H9 (cell line): Measurements from ENCODE around the gene SLC35A3. TPM values are rescaled to one million over a fixed set of nuclear protein-coding genes. Genes with fewer than 3 reads are reported as not detected.

Experiments
- DNase-seq: peaks from one replicate; pipeline ENCODE4 v3.0.0-alpha.2; 2017
- H2AFZ ChIP-seq: one replicate; pipeline ENCODE4 v1.6.1; 2013; ENCODE audit warnings: mild to moderate bottlenecking, low read length, control low read depth, moderate library complexity
- H2AK5ac ChIP-seq: 2 replicates; pipeline ENCODE4 v1.6.1; 2013; ENCODE audit warnings: low read length, control low read depth, mixed read lengths; ENCODE audit not compliant: insufficient read length
- H2BK120ac ChIP-seq: one replicate; pipeline ENCODE4 v1.6.1; 2013; ENCODE audit warnings: low read depth, mild to moderate bottlenecking, low read length, control low read depth, inconsistent platforms; ENCODE audit not compliant: poor library complexity, severe bottlenecking
- H2BK12ac ChIP-seq: 2 replicates; pipeline ENCODE4 v1.6.1; 2013; ENCODE audit warnings: low read length, control low read depth, mixed read lengths, low read depth; ENCODE audit not compliant: insufficient read length
- H2BK15ac ChIP-seq: 2 replicates; pipeline ENCODE4 v1.6.1; 2013; ENCODE audit warnings: low read depth, low read length, control low read depth
- H2BK20ac ChIP-seq: one replicate; pipeline ENCODE4 v1.6.1; 2013; ENCODE audit warnings: low read depth, mild to moderate bottlenecking, low read length, control low read depth, inconsistent platforms; ENCODE audit not compliant: poor library complexity, severe bottlenecking
- H2BK5ac ChIP-seq: 2 replicates; pipeline ENCODE4 v1.6.1; 2013; ENCODE audit warnings: low read length, control low read depth, mixed read lengths; ENCODE audit not compliant: insufficient read length
- H3K14ac ChIP-seq: 2 replicates; pipeline ENCODE4 v1.6.1; 2013; ENCODE audit warnings: low read length, control low read depth; ENCODE audit not compliant: insufficient read depth
- H3K18ac ChIP-seq: 2 replicates; pipeline ENCODE4 v1.6.1; 2013; ENCODE audit warnings: low read depth, mild to moderate bottlenecking, mixed read lengths, low read length, control low read depth; ENCODE audit not compliant: insufficient read length
- H3K23ac ChIP-seq: 2 replicates; pipeline ENCODE4 v1.6.1; 2013; ENCODE audit warnings: low read length, control low read depth, mixed read lengths, low read depth; ENCODE audit not compliant: insufficient read length
- H3K23me2 ChIP-seq: 2 replicates; pipeline ENCODE4 v1.6.1; 2013; ENCODE audit warnings: low read depth, mild to moderate bottlenecking, mixed read lengths, low read length, control low read depth; ENCODE audit not compliant: insufficient read length, poor library complexity, severe bottlenecking
- H3K27ac ChIP-seq: 2 replicates; pipeline ENCODE4 v1.5.1; 2013; ENCODE audit warnings: low read length, control low read depth, mixed read lengths, low read depth; ENCODE audit not compliant: insufficient read length
- H3K27me3 ChIP-seq: 2 replicates; pipeline ENCODE4 v1.6.1; 2013; ENCODE audit warnings: low read length, control low read depth, inconsistent platforms; ENCODE audit not compliant: insufficient read depth
- H3K4ac ChIP-seq: 2 replicates; pipeline ENCODE4 v1.6.1; 2013; ENCODE audit warnings: low read depth, mild to moderate bottlenecking, control low read depth, inconsistent platforms, low read length, moderate library complexity
- H3K4me1 ChIP-seq: 2 replicates; pipeline ENCODE4 v1.6.1; 2013; ENCODE audit warnings: low read length, control low read depth, inconsistent platforms; ENCODE audit not compliant: insufficient read depth
- H3K4me2 ChIP-seq: 2 replicates; pipeline ENCODE4 v1.6.1; 2013; ENCODE audit warnings: low read length, control low read depth, mixed read lengths; ENCODE audit not compliant: insufficient read length, insufficient read depth
- H3K56ac ChIP-seq: 2 replicates; pipeline ENCODE4 v1.6.1; 2013; ENCODE audit warnings: low read depth, mild to moderate bottlenecking, mixed read lengths, low read length, control low read depth; ENCODE audit not compliant: insufficient read length
- H3K79me1 ChIP-seq: 2 replicates; pipeline ENCODE4 v1.6.1; 2013; ENCODE audit warnings: low read depth, mild to moderate bottlenecking, moderate library complexity, low read length, control low read depth, inconsistent platforms; ENCODE audit not compliant: insufficient read depth, poor library complexity, severe bottlenecking
- H3K79me2 ChIP-seq: 2 replicates; pipeline ENCODE4 v1.6.1; 2013; ENCODE audit warnings: low read length, control low read depth, inconsistent platforms; ENCODE audit not compliant: insufficient read depth
- H3K9ac ChIP-seq: 2 replicates; pipeline ENCODE4 v1.6.1; 2013; ENCODE audit warnings: low read length, control low read depth, mixed read lengths; ENCODE audit not compliant: insufficient read length; ENCODE audit errors: extremely low read depth
- H3K9me3 ChIP-seq: one replicate; pipeline ENCODE4 v1.6.1; 2013; ENCODE audit warnings: low read depth, low read length, inconsistent platforms; ENCODE audit not compliant: control insufficient read depth
- H3T11ph ChIP-seq: one replicate; pipeline ENCODE4 v1.6.1; 2013; ENCODE audit warnings: mild to moderate bottlenecking, low read length, control low read depth, inconsistent platforms
- H4K20me1 ChIP-seq: one replicate; pipeline ENCODE4 v1.6.1; 2013; ENCODE audit not compliant: control insufficient read depth, insufficient read length, insufficient read depth
- H4K5ac ChIP-seq: 2 replicates; pipeline ENCODE4 v1.6.1; 2013; ENCODE audit warnings: low read depth, mild to moderate bottlenecking, mixed read lengths, low read length, control low read depth; ENCODE audit not compliant: insufficient read length
- H4K8ac ChIP-seq: replicated peaks from 2 replicates; pipeline ENCODE4 v1.6.1; 2013; ENCODE audit warnings: low read length, control low read depth, mixed read lengths, low read depth; ENCODE audit not compliant: insufficient read length
- H4K91ac ChIP-seq: 2 replicates; pipeline ENCODE4 v1.6.1; 2013; ENCODE audit warnings: low read depth, mild to moderate bottlenecking, moderate library complexity, mixed read lengths, low read length, control low read depth; ENCODE audit not compliant: insufficient read length
- H3K27ac Mint-ChIP-seq, 3 experiments: 2 replicates in 2 of 3; 3 replicates in 1 of 3; pipeline ENCODE4 v1.8.0; 2020 to 2021; ENCODE audit warnings: mixed read lengths in 3 of 3, mild to moderate bottlenecking in 1 of 3, moderate library complexity in 1 of 3
- H3K27me3 Mint-ChIP-seq: 2 replicates; pipeline ENCODE4 v1.8.0; 2021; ENCODE audit warnings: low read depth, mild to moderate bottlenecking, moderate library complexity, mixed read lengths
- H3K36me3 Mint-ChIP-seq, 3 experiments: 2 replicates in 2 of 3; 3 replicates in 1 of 3; pipeline ENCODE4 v1.8.0; 2020 to 2021; ENCODE audit warnings: low read depth in 3 of 3, mixed read lengths in 3 of 3; ENCODE audit not compliant: insufficient read depth in 1 of 3
- H3K4me1 Mint-ChIP-seq, 2 experiments: 2 replicates each; pipeline ENCODE4 v1.8.0; 2020; ENCODE audit warnings: mixed read lengths in 2 of 2
- H3K4me3 Mint-ChIP-seq, 2 experiments: 2 replicates in 1 of 2; 3 replicates in 1 of 2; pipeline ENCODE4 v1.8.0; 2020 to 2021; ENCODE audit warnings: mild to moderate bottlenecking in 2 of 2, mixed read lengths in 2 of 2, moderate library complexity in 1 of 2
- H3K9me3 Mint-ChIP-seq, 2 experiments: 2 replicates in 1 of 2; 3 replicates in 1 of 2; pipeline ENCODE4 v1.8.0; 2020; ENCODE audit warnings: mild to moderate bottlenecking in 2 of 2, mixed read lengths in 2 of 2, moderate library complexity in 1 of 2
- CTCF ChIP-seq: fragments of 200-600 bp; sonication (generic); conservative IDR thresholded peaks from 3 replicates; pipeline ENCODE4 v1.8.0; 2021; ENCODE audit warnings: antibody characterized with exemption, mild to moderate bottlenecking
- WGBS: extraction: QIAGEN DNeasy Blood & Tissue Kit; methylation state at CpG from one replicate; pipeline ENCODE4 v1.1.7; 2013; ENCODE audit warnings: missing lambda C conversion rate, low lambda C conversion rate, mixed read lengths; ENCODE audit not compliant: insufficient read length; ENCODE audit errors: extremely low coverage; 5-methylcytosine and 5-hydroxymethylcytosine counted together
- total RNA-seq: library from RNA; stranded (reverse); gene quantifications from 2 replicates; pipeline ENCODE4 v1.2.1, GENCODE V29; 2021

The SLC35A3 gene
- total RNA-seq, 1 experiment from 2014 or later, result 15.1 TPM

- no peak overlapping the region for H2AK5ac ChIP-seq
- Mint-ChIP-seq H3K9me3 (no peaks in the 10 kb centered on the region), H3K27ac (no peak overlapping the region), H3K4me1 (no peaks in the 10 kb centered on the region), H3K27me3 (no peaks in the 10 kb centered on the region), H3K36me3 (no peaks in the 10 kb centered on the region; a peak in 1 of 7 replicates), H3K4me3 (no peak overlapping the region)
- H2BK5ac ChIP-seq, result no peak overlapping the region
- no peak overlapping the region for H3K14ac ChIP-seq
- H2BK20ac ChIP-seq, result no peak overlapping the region
- H2BK15ac ChIP-seq, result no peak overlapping the region
- H4K8ac ChIP-seq, result no peak overlapping the region
- H2BK120ac ChIP-seq, result no peak overlapping the region
- H3T11ph ChIP-seq, result no peak overlapping the region
- no peak overlapping the region for H3K56ac ChIP-seq
- H4K91ac ChIP-seq, result no peak overlapping the region
- no peak overlapping the region for H3K4me2 ChIP-seq
- no peak overlapping the region for H2BK12ac ChIP-seq
- no peak overlapping the region for H3K9ac ChIP-seq
- H3K23ac ChIP-seq, result no peak overlapping the region
- H2AFZ ChIP-seq, result no peak overlapping the region
- H3K79me2 ChIP-seq, result no peaks in the 10 kb centered on the region
- no peak overlapping the region for H4K5ac ChIP-seq
- no peak overlapping the region for H3K27ac ChIP-seq
- no peak for DNase-seq
- H3K18ac ChIP-seq, result no peak overlapping the region
- no CpG with 5 or more reads among the region's 6 CpGs for WGBS
- H3K23me2 ChIP-seq, result no peaks in the 10 kb centered on the region
- H3K4me1 ChIP-seq, result no peaks in the 10 kb centered on the region
- H4K20me1 ChIP-seq, result no peaks in the 10 kb centered on the region
- no peaks in the 10 kb centered on the region for H3K79me1 ChIP-seq
- no peaks in the 10 kb centered on the region for H3K27me3 ChIP-seq
- H3K4ac ChIP-seq, result no peak overlapping the region
- no peaks in the 10 kb centered on the region for H3K9me3 ChIP-seq
- TF ChIP-seq CTCF, result no peak
Measured at GRCh38 chr1:100023482-100023881, 53.7 kb downstream of the SLC35A3 start.
